ENCODE measurements around the gene MAP3K12.

Gene MAP3K12

DNA sequence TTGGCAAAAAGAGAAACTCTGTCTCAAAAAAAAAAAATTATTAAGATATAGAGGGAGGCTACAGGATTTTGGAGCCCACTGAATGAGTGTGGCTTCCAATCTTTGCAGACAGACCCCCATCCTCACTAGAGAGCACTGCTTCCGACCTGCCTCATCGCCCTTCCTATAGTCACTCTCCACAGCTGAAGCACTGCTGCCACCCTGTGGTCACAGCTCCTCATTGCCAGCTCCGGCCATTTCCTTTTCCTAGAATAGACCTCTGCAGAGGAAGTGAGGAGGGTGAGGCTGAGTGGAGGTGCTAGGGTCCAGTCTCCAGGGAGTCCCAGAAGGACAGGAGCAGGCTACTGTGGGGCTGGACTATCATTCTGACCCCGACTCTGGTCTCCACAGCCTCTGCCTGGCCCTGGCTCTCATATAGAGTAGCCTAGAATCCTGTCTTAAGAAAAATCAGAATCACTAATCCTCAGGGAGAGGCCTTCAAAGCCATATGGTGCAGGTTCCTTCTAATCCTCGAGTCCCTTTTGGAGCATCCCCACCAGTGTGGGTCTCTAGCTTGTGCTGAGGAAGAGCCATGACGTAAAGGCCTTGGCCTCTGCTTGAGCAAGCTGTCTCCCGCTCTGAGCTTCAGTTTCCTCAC lies 9.4 kb upstream of the MAP3K12 start:
- DNase-seq: peak; percentile 79

DNA sequence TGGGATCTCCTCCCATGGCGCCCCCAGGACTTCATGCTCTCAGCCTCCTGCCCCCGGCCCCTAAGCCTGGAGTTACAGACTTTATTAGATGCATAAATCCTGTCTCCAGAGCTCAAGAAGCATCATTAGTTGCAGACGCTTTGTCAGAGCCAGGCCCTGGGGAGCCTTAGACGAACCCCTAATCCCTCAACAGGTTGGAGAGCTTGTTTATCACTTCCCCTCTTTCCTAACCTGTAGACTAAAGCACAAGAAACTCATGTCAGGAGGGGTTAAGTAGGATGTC lies 8.3 kb upstream of the MAP3K12 start:
- no peak for DNase-seq

DNA sequence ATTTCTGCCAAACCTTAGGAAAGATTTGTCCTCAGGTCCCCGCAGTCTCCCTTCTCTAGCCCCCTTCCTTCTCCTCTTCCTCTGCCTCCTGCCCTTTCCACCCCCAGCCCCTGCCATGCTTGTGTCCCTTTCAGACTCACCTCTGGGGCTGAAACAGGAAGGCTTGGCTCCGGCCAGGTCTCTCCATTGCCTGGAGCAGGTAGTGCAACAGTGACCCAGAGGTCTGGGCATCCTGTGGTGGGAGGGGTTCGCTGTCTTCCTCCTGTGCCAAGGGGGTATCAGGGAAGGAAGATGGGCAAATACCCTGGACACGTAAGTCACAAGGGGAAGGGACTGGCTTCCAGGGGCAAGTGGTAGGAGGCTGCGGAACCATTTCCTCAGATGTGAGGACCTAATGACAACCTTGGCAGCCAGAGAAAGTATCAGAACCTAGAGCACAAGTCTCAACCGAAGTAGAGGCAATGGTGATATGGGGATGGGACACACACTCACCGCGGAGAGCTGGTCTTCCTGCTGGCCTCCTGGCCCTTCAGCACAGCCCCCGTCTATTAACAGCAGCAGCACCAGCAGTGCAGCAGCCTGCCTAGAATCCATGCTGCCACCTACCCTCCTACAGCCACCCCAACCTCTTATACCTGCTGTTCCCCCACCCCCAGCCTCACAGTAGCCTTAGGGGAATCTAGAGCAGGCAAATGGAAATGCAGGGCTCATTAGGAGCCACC lies 7.8 kb upstream of the MAP3K12 start, which contains the start of gene NPFF:
TSS of gene NPFF (minus strand) at position 604 of the 722 bp plus-strand sequence. CDS start at position 594, 10 bp downstream.
- no peak for DNase-seq

DNA sequence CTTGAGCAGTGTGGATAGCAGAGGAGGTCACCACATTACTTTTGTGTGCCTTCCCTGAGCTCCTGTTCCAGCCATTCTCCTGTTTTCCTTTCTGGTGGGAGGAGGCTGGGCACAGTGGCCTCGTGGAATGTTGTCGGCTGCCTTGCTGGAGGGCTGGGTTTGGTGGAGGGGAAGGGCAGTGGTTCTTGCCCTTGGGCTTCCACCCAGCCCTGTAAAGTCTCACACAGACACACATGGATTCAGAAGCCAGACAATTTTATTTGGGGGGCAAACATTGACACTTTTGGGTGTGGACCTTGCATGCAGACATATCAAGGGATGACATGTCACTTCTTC lies 7.2 kb upstream of the MAP3K12 start:
- no peak for DNase-seq

GRCh38 chr12:53505555-53506449 lies 6.5 kb upstream of the MAP3K12 start:
- peak; percentile 68 for DNase-seq

GRCh38 chr12:53505086-53505485 lies 5.8 kb upstream of the MAP3K12 start:
- peak; percentile 62 for DNase-seq

- no peak for DNase-seq
Measured at GRCh38 chr12:53504004-53504920, 5.0 kb upstream of the MAP3K12 start.

DNA sequence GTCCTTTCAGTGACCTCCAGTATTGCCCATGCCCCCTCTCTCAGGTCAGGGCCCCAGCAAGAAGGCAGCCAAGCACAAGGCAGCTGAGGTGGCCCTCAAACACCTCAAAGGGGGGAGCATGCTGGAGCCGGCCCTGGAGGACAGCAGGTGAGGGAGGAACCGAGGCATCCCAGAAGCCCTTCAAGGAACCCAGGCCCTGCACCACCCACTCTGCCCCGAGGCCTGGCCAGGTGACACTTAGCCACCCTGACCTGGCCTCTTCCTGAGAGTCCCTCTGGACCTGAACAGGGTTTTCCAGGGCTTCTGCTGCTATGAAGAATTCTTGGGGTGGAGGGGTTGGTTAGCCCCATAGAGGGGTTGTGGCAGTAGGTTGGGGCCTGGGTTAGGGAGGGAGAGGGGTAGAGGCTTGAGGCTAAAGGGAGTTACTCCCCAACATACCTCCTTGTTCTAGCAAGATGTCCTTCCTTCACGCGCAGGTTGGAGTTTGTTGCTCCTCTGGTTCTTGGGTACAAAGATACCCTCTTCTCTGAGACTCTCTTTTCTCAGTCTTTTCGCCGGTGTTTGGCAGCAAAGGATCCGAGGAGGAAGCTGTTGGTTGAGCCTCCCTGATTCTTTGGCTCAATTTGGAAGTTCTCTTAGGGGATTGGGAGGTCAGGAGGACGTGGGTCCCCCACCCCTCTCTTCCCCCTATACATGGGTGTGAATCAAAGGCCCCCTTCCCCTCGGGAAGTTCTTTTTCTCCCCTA lies 3.9 kb upstream of the MAP3K12 start:
- no peak for DNase-seq

- DNase-seq: no peak
Measured at GRCh38 chr12:53502331-53502730, 3.1 kb upstream of the MAP3K12 start.

DNA sequence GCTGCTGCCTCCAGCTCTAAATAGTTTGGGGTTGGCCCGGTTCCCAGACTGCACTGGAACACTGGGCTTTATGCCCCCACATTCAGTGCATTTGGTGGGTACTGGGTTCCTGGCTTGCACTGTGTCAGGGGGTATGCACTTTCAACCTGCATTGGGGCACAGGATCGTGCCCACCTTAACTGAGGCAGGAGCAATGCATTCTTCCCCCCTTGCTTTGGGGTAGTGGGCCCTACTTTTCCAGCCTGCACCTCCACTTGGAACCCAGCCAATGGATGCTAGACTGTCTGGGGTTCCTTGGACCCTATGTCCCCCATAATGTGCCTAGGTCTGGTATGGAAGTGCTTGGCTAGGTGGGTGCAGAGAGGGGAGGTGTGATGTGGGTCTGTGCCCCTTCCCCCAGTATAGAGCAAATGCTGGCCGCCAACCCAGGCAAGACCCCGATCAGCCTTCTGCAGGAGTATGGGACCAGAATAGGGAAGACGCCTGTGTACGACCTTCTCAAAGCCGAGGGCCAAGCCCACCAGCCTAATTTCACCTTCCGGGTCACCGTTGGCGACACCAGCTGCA lies 2.4 kb upstream of the MAP3K12 start:
- no peak for DNase-seq

GRCh38 chr12:53500776-53501614 lies 1.7 kb upstream of the MAP3K12 start, which contains the start of gene TARBP2:
TARBP2 (plus strand) TSS chr12:53501283; CDS start chr12:53501409, 126 bp downstream.
- DNase-seq: peak; percentile 100

- DNase-seq: peak; percentile 63
Measured at GRCh38 chr12:53500142-53500775, 1.0 kb upstream of the MAP3K12 start.

DNA sequence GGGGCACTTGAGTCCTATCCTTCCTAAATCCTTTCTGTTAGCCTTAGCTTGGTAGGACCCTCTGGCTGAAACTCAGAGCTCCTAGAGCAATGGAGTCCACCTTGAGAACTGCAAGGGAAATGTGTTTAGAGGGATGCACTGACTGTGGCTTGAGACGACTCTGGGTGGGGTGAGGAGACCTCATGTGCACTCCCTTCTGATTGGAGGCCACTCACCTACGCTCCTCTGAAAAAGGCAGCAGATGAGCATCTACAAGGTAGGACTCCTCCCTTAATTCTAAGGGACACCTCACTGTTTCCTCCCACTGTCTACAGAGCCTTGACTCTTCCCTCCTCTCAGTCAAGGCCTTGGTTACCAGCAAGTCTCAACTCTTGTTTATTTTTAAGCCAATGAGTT lies 1.0 kb downstream of the MAP3K12 start:
- DNase-seq: no peak

DNA sequence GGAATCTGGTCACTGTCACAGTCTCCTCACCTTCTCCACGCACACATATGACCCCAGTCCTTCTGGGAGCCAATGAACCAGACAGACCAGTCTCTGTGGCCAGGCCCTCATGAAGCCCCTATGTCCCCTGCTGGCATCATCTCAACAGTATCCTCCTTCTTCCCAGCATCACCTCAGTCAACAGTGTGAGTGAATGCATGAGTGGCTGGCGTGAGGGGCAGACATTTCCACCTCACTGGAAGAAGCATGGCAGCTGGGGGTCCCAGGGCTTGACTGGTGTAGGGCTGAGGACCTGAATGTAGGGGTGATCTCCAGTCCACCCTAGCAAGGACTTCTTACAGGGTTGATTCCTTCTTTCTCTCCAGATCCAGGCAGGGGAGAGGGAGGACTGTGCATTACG lies 1.8 kb downstream of the MAP3K12 start:
- DNase-seq: no peak

- no peak for DNase-seq
Measured at GRCh38 chr12:53496752-53497032, 2.6 kb downstream of the MAP3K12 start.

- DNase-seq: peak; percentile 87
Measured at GRCh38 chr12:53495903-53496751, 3.1 kb downstream of the MAP3K12 start.

DNA sequence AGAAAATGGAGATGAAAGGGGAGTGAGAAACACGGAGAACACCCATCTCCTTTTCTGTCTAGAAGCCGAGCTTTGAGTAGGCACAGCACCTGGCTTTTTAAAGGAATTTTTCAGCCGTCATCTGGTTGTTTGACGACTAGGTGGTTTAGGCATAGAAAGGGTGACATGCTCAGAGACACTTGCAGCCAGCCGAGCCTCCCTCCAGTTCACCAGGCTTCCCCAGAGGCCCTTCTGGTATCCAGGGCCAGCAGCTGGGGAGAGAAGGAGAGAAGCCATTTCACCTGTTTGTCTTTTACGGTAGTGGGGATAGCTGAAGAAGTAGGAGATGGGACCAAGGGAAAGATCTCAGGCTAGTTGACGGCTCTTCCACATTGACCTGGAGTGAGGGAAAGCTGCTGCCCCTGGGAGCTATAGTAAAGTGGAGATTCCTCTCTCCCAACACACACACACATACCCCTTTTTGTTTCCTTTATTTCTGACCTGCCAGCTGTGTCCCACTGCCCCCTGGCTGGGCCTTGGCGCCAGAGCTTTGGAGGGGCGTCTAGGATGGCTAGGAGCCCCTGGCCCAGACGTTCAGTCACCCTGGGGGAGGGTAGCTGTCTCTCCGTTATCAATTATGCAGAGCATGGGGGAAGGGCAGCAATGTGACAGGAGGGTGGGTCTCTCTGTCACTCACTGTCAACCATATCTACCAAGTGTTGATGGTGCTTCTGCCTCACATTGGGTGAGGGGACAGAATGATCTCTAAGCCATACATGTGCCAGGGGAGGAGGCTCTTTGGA lies 5.5 kb downstream of the MAP3K12 start:
- no peak for DNase-seq

DNA sequence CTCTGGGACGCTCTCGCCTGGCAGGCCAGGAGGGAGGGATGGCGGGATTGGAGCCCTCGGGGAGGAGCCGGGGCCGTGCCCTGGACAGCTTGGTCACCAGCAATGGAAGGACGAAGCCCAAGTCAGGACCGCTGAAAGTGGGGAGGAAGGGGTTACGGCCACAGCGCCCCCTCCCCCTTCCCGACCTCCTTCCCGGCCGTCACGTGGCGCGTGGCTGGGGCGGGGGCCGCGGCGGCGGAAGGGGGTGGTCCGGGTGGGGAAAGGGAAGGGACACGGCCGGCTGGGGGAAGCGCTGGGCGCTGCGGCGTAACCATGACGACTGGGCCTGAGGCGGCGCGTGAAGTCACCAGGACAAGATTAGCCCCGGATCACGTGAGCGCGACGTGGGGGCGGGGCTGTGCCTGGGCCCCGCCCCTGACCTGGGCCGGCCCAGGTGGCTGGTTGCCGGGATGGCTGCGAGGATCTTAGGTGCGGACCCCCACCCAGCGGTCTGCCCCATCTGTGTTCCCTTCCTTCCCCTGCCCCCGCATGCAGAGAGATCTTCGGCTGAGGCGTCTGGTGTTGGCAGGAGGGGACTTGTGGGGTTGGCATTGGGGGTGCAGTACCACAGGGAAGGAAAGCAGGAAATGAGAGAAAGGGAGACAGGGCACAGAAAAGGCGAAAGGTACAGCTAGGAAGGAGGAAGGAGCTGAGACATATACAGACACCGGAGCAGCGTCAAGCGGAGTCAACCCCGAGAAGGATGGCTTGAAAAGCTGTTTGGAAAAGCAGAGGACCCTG lies 6.2 kb downstream of the MAP3K12 start:
- peak; percentile 88 for DNase-seq

Data from EL (cell line).